ENCODE data around the gene LSR.

DNA sequence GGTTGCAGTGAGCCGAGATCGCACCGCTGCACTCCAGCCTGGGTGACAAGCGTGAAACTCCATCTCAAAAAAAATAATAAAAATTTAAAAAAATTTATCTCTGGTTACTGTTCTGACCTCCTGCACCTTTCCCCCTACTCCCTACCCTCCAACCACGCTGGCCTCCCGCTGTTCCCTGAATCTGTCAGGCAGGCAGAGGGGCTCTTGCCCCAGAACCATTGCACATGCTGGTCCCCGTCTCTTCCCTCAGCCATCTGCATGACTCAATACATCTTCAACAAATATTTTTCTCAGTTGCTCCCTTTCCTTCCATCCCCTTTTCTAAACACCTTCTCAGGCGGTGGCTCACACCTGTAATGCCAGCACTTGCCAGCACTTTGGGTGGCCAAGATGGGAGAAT is 19.2 kb upstream of the LSR start:
- TF ChIP-seq POLR2A (IDR thresholded peaks at IDR 0.05) (no peak), POLR2AphosphoS5 (IDR thresholded peaks at IDR 0.05) (no peak)

Data from suprapubic skin (tissue), 4 donors.